ENCODE measurements around the gene SEMA3E. TPM values are rescaled to one million over a fixed set of nuclear protein-coding genes. Genes with fewer than 3 reads are reported as not detected.

The SEMA3E gene
- total RNA-seq, 1 donor = 0.43 TPM

- H3K4me3 ChIP-seq (ENCODE audit: low read depth, low read length) = no peak overlapping the region
- no peak for TF ChIP-seq CTCF (IDR thresholded peaks at IDR 0.05; ENCODE audit: insufficient read depth, low read depth, low read length)
- DNase-seq (ENCODE audit: low read depth) = no peak
These were observed 34.8 kb downstream of the SEMA3E start for GRCh38 chr7:83614112-83614511.

- TF ChIP-seq CTCF (IDR thresholded peaks at IDR 0.05; ENCODE audit: insufficient read depth, low read depth, low read length) = no peak
- DNase-seq (ENCODE audit: low read depth) = no peak
- no peak overlapping the region for H3K4me3 ChIP-seq (ENCODE audit: low read depth, low read length)
These were observed 35.7 kb downstream of the SEMA3E start for GRCh38 chr7:83613232-83613631.

GRCh38 chr7:83611776-83612175 is 37.2 kb downstream of the SEMA3E start:
- no peak for DNase-seq (ENCODE audit: low read depth)
- TF ChIP-seq CTCF (IDR thresholded peaks at IDR 0.05; ENCODE audit: insufficient read depth, low read depth, low read length) = no peak
- no peak overlapping the region for H3K4me3 ChIP-seq (ENCODE audit: low read depth, low read length)

- no peak for DNase-seq (ENCODE audit: low read depth)
- H3K4me3 ChIP-seq (ENCODE audit: low read depth, low read length) = no peak overlapping the region
- no peak for TF ChIP-seq CTCF (IDR thresholded peaks at IDR 0.05; ENCODE audit: insufficient read depth, low read depth, low read length)
These were observed 38.2 kb downstream of the SEMA3E start for GRCh38 chr7:83610649-83611304.

GRCh38 chr7:83608716-83609115 is 40.2 kb downstream of the SEMA3E start:
- no peak overlapping the region for H3K4me3 ChIP-seq (ENCODE audit: low read depth, low read length)
- no peak for TF ChIP-seq CTCF (IDR thresholded peaks at IDR 0.05; ENCODE audit: insufficient read depth, low read depth, low read length)
- DNase-seq (ENCODE audit: low read depth) = no peak

- TF ChIP-seq CTCF (IDR thresholded peaks at IDR 0.05; ENCODE audit: insufficient read depth, low read depth, low read length) = no peak
- DNase-seq (ENCODE audit: low read depth) = no peak
- no peak overlapping the region for H3K4me3 ChIP-seq (ENCODE audit: low read depth, low read length)
These were observed 45.3 kb downstream of the SEMA3E start for GRCh38 chr7:83603649-83604048.

- no peak for DNase-seq (ENCODE audit: low read depth)
- H3K4me3 ChIP-seq (ENCODE audit: low read depth, low read length) = no peak overlapping the region
- no peak for TF ChIP-seq CTCF (IDR thresholded peaks at IDR 0.05; ENCODE audit: insufficient read depth, low read depth, low read length)
These were observed 49.8 kb downstream of the SEMA3E start for GRCh38 chr7:83599131-83599530.
